Neutrophil (primary cell): Measurements from ENCODE around the gene CHURC1.

Source experiments
- H3K27ac ChIP-seq: fragments of 200-600 bp; sonication (generic); 2 replicates; pipeline ENCODE4 v1.5.1; 2016; ENCODE audit warnings: mild to moderate bottlenecking, moderate library complexity
- H3K27me3 ChIP-seq: fragments of 200-600 bp; sonication (generic); 2 replicates; pipeline ENCODE4 v1.6.0; 2016; ENCODE audit warnings: mild to moderate bottlenecking
- H3K36me3 ChIP-seq: fragments of 200-600 bp; sonication (generic); 2 replicates; pipeline ENCODE4 v1.5.1; 2017
- H3K4me1 ChIP-seq, 2 experiments: fragments of 200-600 bp in 1 of 2; sonication (generic) in 1 of 2; 1 replicate in 1 of 2; 2 replicates in 1 of 2; pipeline versions ENCODE4 v1.5.1 to v1.6.1; 2013 to 2016; ENCODE audit warnings: low read depth in 1 of 2, low read length in 1 of 2, mild to moderate bottlenecking in 1 of 2, moderate library complexity in 1 of 2; ENCODE audit not compliant: control insufficient read depth in 1 of 2, insufficient read depth in 1 of 2
- H3K4me3 ChIP-seq, 2 experiments: fragments of 200-600 bp in 1 of 2; sonication (generic) in 1 of 2; 1 replicate in 1 of 2; 2 replicates in 1 of 2; pipeline ENCODE4 v1.5.1; 2013 to 2016; ENCODE audit warnings: low read depth in 1 of 2, low read length in 1 of 2, mild to moderate bottlenecking in 1 of 2, moderate library complexity in 1 of 2
- H3K9me3 ChIP-seq: fragments of 200-600 bp; sonication (generic); 2 replicates; pipeline ENCODE4 v1.5.1; 2016
- CTCF ChIP-seq: fragments of 200-600 bp; sonication (generic); IDR thresholded peaks from 2 replicates; pipeline ENCODE4 v1.5.1; 2016; ENCODE audit warnings: antibody characterized with exemption

CHURC1 gene

GRCh38 chr14:64983439-64984310 is 69.4 kb downstream of the CHURC1 start:
- Histone ChIP-seq H3K27ac (no peak overlapping the region), H3K4me3 (no peak overlapping the region), H3K9me3 (no peaks in the 10 kb centered on the region), H3K36me3 (no peaks in the 10 kb centered on the region), H3K4me1 (peaks cover 22 to 25% of the 10 kb centered on the region in 2 experiments), H3K27me3 (peaks cover 8% of the 10 kb centered on the region)
- peak; percentile 44 for TF ChIP-seq CTCF
